ENCODE data around the gene PPP1R17.

Gene PPP1R17

GRCh38 chr7:31669461-31669860 lies 17.6 kb upstream of the PPP1R17 start:
- H3K27me3 Mint-ChIP-seq (ENCODE audit: low read depth), result no peaks in the 10 kb centered on the region
- no peak overlapping the region for H3K4me3 Mint-ChIP-seq
- peaks cover 8% of the 10 kb centered on the region for H3K9me3 Mint-ChIP-seq
- no peak overlapping the region for H3K27ac Mint-ChIP-seq
- H3K4me1 Mint-ChIP-seq, result no peaks in the 10 kb centered on the region
- H3K36me3 Mint-ChIP-seq (ENCODE audit: low read depth), result no peaks in the 10 kb centered on the region
- no peak for TF ChIP-seq CTCF (IDR thresholded peaks at IDR 0.05; ENCODE audit: unreplicated experiment in 3 of 3)

- no peaks in the 10 kb centered on the region for H3K27me3 Mint-ChIP-seq (ENCODE audit: low read depth)
- TF ChIP-seq CTCF (IDR thresholded peaks at IDR 0.05; ENCODE audit: unreplicated experiment in 3 of 3), result no peak
- H3K4me3 Mint-ChIP-seq, result no peak overlapping the region
- no peaks in the 10 kb centered on the region for H3K9me3 Mint-ChIP-seq
- no peaks in the 10 kb centered on the region for H3K4me1 Mint-ChIP-seq
- no peaks in the 10 kb centered on the region for H3K36me3 Mint-ChIP-seq (ENCODE audit: low read depth)
- H3K27ac Mint-ChIP-seq, result no peak overlapping the region
These were observed 7.3 kb upstream of the PPP1R17 start for GRCh38 chr7:31679574-31680305.

GRCh38 chr7:31683445-31684225 lies 3.4 kb upstream of the PPP1R17 start:
- Mint-ChIP-seq H3K9me3 (no peaks in the 10 kb centered on the region), H3K4me3 (no peak overlapping the region), H3K4me1 (no peaks in the 10 kb centered on the region), H3K27me3 (ENCODE audit: low read depth) (peaks cover 5% of the 10 kb centered on the region), H3K27ac (no peak overlapping the region), H3K36me3 (ENCODE audit: low read depth) (no peaks in the 10 kb centered on the region)
- TF ChIP-seq CTCF (IDR thresholded peaks at IDR 0.05; ENCODE audit: unreplicated experiment in 3 of 3), result no peak

GRCh38 chr7:31688372-31688771 lies 1.4 kb downstream of the PPP1R17 start:
- Mint-ChIP-seq H3K36me3 (ENCODE audit: low read depth) (no peaks in the 10 kb centered on the region), H3K27ac (no peak overlapping the region), H3K27me3 (ENCODE audit: low read depth) (peaks cover 5% of the 10 kb centered on the region), H3K4me3 (no peak overlapping the region), H3K4me1 (peaks cover 6% of the 10 kb centered on the region), H3K9me3 (no peaks in the 10 kb centered on the region)
- no peak for TF ChIP-seq CTCF (IDR thresholded peaks at IDR 0.05; ENCODE audit: unreplicated experiment in 3 of 3)

- no peak overlapping the region for H3K27ac Mint-ChIP-seq
- H3K36me3 Mint-ChIP-seq (ENCODE audit: low read depth), result no peaks in the 10 kb centered on the region
- no peak for TF ChIP-seq CTCF (IDR thresholded peaks at IDR 0.05; ENCODE audit: unreplicated experiment in 3 of 3)
- peaks cover 6% of the 10 kb centered on the region for H3K4me1 Mint-ChIP-seq
- peaks cover 5% of the 10 kb centered on the region for H3K27me3 Mint-ChIP-seq (ENCODE audit: low read depth)
- H3K4me3 Mint-ChIP-seq, result no peak overlapping the region
- H3K9me3 Mint-ChIP-seq, result no peaks in the 10 kb centered on the region
These were observed 2.0 kb downstream of the PPP1R17 start for GRCh38 chr7:31688996-31689395.
